Glutamatergic neuron (in vitro differentiated cells): ENCODE results near the gene FGF2. TPM values are rescaled to one million over a fixed set of nuclear protein-coding genes. Genes with fewer than 3 reads are reported as not detected.
"Not testable (repeated sequence)": the region's sequence is repeated elsewhere in the genome, so short reads cannot be mapped to it uniquely, and the experiment has no call there.

ENCODE experiments used
- DNase-seq: peaks from one replicate; pipeline ENCODE4 v3.0.0; 2022
- H3K27ac Mint-ChIP-seq: one replicate; pipeline ENCODE4 v1.8.0; 2020; ENCODE audit warnings: mild to moderate bottlenecking, mixed read lengths, inconsistent platforms; ENCODE audit not compliant: unreplicated experiment
- H3K27me3 Mint-ChIP-seq: one replicate; pipeline ENCODE4 v1.8.0; 2020; ENCODE audit warnings: mild to moderate bottlenecking, moderate library complexity, mixed read lengths, inconsistent platforms; ENCODE audit not compliant: unreplicated experiment
- H3K36me3 Mint-ChIP-seq: one replicate; pipeline ENCODE4 v1.8.0; 2020; ENCODE audit warnings: mild to moderate bottlenecking, mixed read lengths, inconsistent platforms; ENCODE audit not compliant: unreplicated experiment
- H3K4me1 Mint-ChIP-seq: one replicate; pipeline ENCODE4 v1.8.0; 2020; ENCODE audit warnings: mild to moderate bottlenecking, low read depth, mixed read lengths, inconsistent platforms; ENCODE audit not compliant: unreplicated experiment
- H3K4me3 Mint-ChIP-seq: one replicate; pipeline ENCODE4 v1.8.0; 2020; ENCODE audit warnings: mild to moderate bottlenecking, mixed read lengths, inconsistent platforms; ENCODE audit not compliant: unreplicated experiment
- H3K9me3 Mint-ChIP-seq: one replicate; pipeline ENCODE4 v1.8.0; 2020; ENCODE audit warnings: mild to moderate bottlenecking, moderate library complexity, mixed read lengths, inconsistent platforms; ENCODE audit not compliant: unreplicated experiment
- CTCF ChIP-seq: fragments of 200-600 bp; sonication (generic); IDR thresholded peaks from one replicate; pipeline ENCODE4 v1.5.0; 2021; ENCODE audit not compliant: partially characterized antibody, unreplicated experiment
- total RNA-seq: library from RNA; stranded (reverse); fragmentation: NEBNext Ultra II Directional; extraction: Animal tissue kit (Norgen Biotek cat#: 25700); gene quantifications from one replicate; pipeline ENCODE4 v1.2.1, GENCODE V29; 2021; ENCODE audit not compliant: unreplicated experiment

FGF2 gene
- total RNA-seq, 1 donor from 2014 or later, result 2.9 TPM

GRCh38 chr4:122836941-122837340 lies 10.3 kb downstream of the FGF2 start:
- H3K27me3 Mint-ChIP-seq, result no peaks in the 10 kb centered on the region
- no peak overlapping the region for H3K27ac Mint-ChIP-seq
- no peaks in the 10 kb centered on the region for H3K36me3 Mint-ChIP-seq
- no peak overlapping the region for H3K4me3 Mint-ChIP-seq
- H3K9me3 Mint-ChIP-seq, result no peaks in the 10 kb centered on the region
- DNase-seq, result no peak
- no peak for TF ChIP-seq CTCF
- no peaks in the 10 kb centered on the region for H3K4me1 Mint-ChIP-seq

GRCh38 chr4:122838034-122838433 lies 11.4 kb downstream of the FGF2 start:
- Mint-ChIP-seq H3K4me3 (no peak overlapping the region), H3K27ac (no peak overlapping the region), H3K36me3 (no peaks in the 10 kb centered on the region), H3K27me3 (no peaks in the 10 kb centered on the region), H3K9me3 (no peaks in the 10 kb centered on the region), H3K4me1 (no peaks in the 10 kb centered on the region)
- no peak for TF ChIP-seq CTCF
- no peak for DNase-seq

- DNase-seq, result no peak
- no peaks in the 10 kb centered on the region for H3K9me3 Mint-ChIP-seq
- H3K27ac Mint-ChIP-seq, result no peak overlapping the region
- H3K27me3 Mint-ChIP-seq, result no peaks in the 10 kb centered on the region
- TF ChIP-seq CTCF, result no peak
- H3K4me1 Mint-ChIP-seq, result no peaks in the 10 kb centered on the region
- no peaks in the 10 kb centered on the region for H3K36me3 Mint-ChIP-seq
- H3K4me3 Mint-ChIP-seq, result no peak overlapping the region
Measured at GRCh38 chr4:122842392-122842791, 15.8 kb downstream of the FGF2 start.

- no peak for DNase-seq
- no peak overlapping the region for H3K4me3 Mint-ChIP-seq
- no peaks in the 10 kb centered on the region for H3K9me3 Mint-ChIP-seq
- H3K36me3 Mint-ChIP-seq, result no peaks in the 10 kb centered on the region
- H3K27ac Mint-ChIP-seq, result no peak overlapping the region
- no peaks in the 10 kb centered on the region for H3K4me1 Mint-ChIP-seq
- no peaks in the 10 kb centered on the region for H3K27me3 Mint-ChIP-seq
- TF ChIP-seq CTCF, result no peak
Measured at GRCh38 chr4:122842984-122843531, 16.4 kb downstream of the FGF2 start.

GRCh38 chr4:122844391-122844790 lies 17.8 kb downstream of the FGF2 start:
- not testable (repeated sequence) for H3K27me3 Mint-ChIP-seq, H3K4me3 Mint-ChIP-seq, H3K27ac Mint-ChIP-seq, H3K4me1 Mint-ChIP-seq, H3K36me3 Mint-ChIP-seq, DNase-seq, H3K9me3 Mint-ChIP-seq
